HUES48 (cell line): ENCODE results near the gene UBXN1.
"Not testable (repeated sequence)": the region's sequence is repeated elsewhere in the genome, so short reads cannot be mapped to it uniquely, and the experiment has no call there.

Experiments
- H3K27ac ChIP-seq: one replicate; pipeline ENCODE4 v1.7.0; 2013; ENCODE audit warnings: low read depth, low read length, inconsistent platforms
- H3K27me3 ChIP-seq: 2 replicates; pipeline ENCODE4 v1.6.1; 2013; ENCODE audit warnings: mild to moderate bottlenecking, low read length; ENCODE audit not compliant: control insufficient read depth, insufficient read depth
- H3K36me3 ChIP-seq: 2 replicates; pipeline ENCODE4 v1.6.1; 2013; ENCODE audit warnings: low read length; ENCODE audit not compliant: control insufficient read depth, insufficient read depth
- H3K4me1 ChIP-seq: 2 replicates; pipeline ENCODE4 v1.6.1; 2013; ENCODE audit warnings: mild to moderate bottlenecking, low read length; ENCODE audit not compliant: control insufficient read depth, insufficient read depth
- H3K4me3 ChIP-seq: 2 replicates; pipeline ENCODE4 v1.5.1; 2013; ENCODE audit warnings: mild to moderate bottlenecking, low read depth, low read length
- H3K9ac ChIP-seq: 2 replicates; pipeline ENCODE4 v1.6.1; 2013; ENCODE audit warnings: mild to moderate bottlenecking, low read depth, low read length, moderate library complexity
- H3K9me3 ChIP-seq: 2 replicates; pipeline ENCODE4 v1.6.1; 2013; ENCODE audit warnings: low read length; ENCODE audit not compliant: control insufficient read depth, insufficient read depth

UBXN1 gene

DNA sequence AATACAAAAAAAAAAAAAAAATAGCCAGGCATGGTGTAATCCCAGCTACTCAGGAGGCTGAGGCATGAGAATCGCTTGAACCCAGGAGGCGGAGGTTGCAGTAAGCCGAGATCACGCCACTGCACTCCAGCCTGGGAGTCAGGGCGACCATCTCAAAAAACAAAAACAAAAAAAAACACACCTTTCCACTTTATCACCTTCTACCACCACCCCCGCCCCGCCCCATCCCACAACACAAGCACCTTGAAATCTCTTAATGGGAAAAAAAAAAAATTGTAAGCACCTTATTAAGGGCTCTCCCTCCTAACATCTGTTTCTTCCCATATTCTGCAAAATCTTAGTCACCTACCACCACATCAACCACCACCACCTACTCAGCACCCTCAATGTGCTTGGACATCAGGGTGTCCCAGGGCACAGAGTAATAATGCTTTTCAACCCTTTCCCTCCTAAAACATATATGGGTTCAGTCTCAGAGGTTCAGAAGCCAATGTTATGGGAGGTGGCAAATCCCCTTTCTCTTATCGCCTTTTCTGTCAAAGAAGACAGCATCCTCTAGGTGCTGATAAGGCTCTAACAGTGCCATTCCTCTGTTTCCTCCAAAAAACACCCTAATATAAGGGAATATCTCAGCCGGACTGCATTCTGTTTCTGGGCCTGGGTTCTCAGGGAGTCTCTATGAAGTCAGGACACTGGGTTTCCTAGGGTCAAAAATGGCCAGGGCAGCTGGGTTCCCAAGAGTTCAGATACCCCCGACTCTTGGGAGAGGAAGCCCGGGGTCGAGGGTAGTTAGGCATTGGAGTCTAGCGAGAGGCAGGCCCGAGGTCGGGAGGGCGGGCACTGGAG is 26.5 kb downstream of the UBXN1 start:
- Histone ChIP-seq H3K4me1 (0 out of 2 replicates have a peak, but pooled peaks cover 4% of the 10 kb centered on the region), H3K9me3 (no peaks in the 10 kb centered on the region), H3K27me3 (no peaks in the 10 kb centered on the region), H3K9ac (peak overlapping the region; percentile 70), H3K27ac (peak overlapping the region; percentile 89), H3K4me3 (peak overlapping the region; percentile 84), H3K36me3 (peaks cover 23% of the 10 kb centered on the region)

DNA sequence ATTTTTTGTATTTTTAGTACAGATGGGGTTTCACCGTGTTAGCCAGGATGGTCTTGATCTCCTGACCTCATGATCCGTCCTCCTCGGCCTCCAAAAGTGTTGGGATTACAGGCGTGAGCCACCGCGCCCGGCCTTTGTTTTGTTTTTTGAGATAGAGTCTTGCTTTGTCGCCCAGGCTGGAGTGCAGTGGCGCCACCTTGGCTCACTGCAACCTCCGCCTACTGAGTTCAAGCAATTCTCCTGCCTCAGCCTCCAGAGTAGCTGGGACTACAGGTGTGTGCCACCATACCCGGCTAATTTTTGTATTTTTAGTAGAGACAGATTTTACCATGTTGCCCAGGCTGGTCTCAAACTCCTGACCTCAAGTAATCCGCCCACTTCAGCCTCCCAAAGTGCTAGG is 28.6 kb downstream of the UBXN1 start:
- H3K36me3 ChIP-seq, result peaks cover 23% of the 10 kb centered on the region
- H3K4me3 ChIP-seq, H3K4me1 ChIP-seq, H3K9ac ChIP-seq, H3K27me3 ChIP-seq, H3K27ac ChIP-seq, H3K9me3 ChIP-seq: not testable (repeated sequence)

DNA sequence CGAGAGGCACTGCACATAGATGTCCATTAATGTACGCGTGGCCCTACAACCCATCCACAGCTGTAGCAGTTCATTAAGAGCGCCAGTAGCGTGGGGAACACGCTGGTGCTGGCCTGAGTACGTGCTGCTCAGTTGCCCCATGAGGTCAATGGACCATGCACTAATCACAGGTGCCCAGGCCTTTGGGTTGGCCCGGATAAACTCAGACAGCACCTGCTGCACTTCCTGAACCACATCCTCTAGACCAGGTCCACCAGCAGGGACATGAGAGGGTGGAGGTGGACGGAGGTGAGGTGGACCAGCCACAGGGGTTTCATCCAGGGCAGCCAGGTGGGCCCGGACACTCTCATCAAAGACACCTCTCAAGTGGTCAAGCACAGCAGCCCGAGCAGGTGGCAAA is 29.4 kb downstream of the UBXN1 start:
- Histone ChIP-seq H3K36me3 (peaks cover 28% of the 10 kb centered on the region), H3K4me3 (no peak overlapping the region), H3K9me3 (no peaks in the 10 kb centered on the region), H3K27ac (no peak overlapping the region), H3K9ac (no peak overlapping the region), H3K4me1 (0 out of 2 replicates have a peak, but pooled peaks cover 4% of the 10 kb centered on the region), H3K27me3 (no peaks in the 10 kb centered on the region)

DNA sequence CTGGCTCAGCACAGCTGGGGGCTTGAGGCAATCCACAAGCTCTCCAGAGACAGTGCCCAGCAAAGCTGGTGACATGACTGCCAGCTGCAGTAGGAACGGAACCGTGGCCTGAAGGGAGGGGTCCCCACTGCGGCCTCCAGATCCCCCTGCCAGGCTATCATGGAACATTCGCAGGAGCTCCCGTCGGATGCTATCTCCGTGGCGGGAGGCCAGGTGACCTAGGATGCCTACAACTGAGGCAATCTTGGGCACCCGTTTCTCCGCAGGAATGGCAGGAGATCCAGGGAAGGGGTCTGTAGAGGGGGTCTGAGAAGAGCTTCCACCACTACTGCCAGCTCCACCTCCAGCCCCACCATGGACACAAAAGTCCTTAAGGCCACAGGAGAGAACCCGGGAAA is 29.9 kb downstream of the UBXN1 start:
- H3K27ac ChIP-seq, result no peak overlapping the region
- H3K4me1 ChIP-seq, result 0 out of 2 replicates have a peak, but pooled peaks cover 4% of the 10 kb centered on the region
- H3K27me3 ChIP-seq, result no peaks in the 10 kb centered on the region
- H3K36me3 ChIP-seq, result peaks cover 33% of the 10 kb centered on the region
- H3K4me3 ChIP-seq, result no peak overlapping the region
- no peak overlapping the region for H3K9ac ChIP-seq
- H3K9me3 ChIP-seq, result no peaks in the 10 kb centered on the region

DNA sequence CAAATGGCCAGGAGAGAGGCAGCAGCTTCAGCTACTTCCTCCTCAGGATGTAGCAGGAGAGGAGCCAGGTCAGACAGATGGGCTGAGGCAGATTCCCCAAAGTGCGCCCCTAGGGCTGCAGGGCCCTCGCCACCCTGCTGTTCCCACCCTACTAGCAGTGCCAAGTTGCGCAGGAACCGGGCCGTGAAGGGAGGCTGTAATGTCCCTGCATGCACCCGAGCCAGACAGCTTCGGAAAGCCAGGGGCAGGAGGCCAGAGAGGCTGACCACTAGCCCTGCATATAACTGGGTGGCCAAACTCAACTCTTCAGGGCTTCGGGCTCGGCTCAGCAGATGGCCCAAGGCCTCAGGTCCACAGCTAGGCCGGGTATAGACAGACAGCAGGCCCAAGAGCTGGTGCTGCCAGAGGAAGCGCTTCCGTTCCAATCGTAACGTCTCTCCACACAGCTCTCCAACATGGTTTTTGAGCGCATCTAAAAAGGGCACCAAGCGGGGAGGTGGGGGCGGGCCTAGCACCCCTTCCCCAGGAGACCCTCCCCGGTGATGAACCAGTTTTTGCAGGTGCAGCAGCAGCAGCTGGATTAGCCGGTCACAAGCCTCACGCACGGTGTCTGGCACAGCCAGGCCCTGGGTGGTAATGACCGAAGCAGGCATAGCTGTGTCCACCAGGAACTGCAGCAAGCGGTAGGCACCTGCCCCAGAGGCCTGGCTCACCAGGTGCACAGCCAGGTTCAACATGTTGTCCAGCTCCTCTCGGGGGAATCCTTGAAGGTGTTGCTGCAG is 30.5 kb downstream of the UBXN1 start:
- H3K36me3 ChIP-seq, result peaks cover 37% of the 10 kb centered on the region
- H3K4me1 ChIP-seq, result 0 out of 2 replicates have a peak, but pooled peaks cover 4% of the 10 kb centered on the region
- H3K27ac ChIP-seq, result no peak overlapping the region
- no peaks in the 10 kb centered on the region for H3K27me3 ChIP-seq
- no peak overlapping the region for H3K4me3 ChIP-seq
- no peak overlapping the region for H3K9ac ChIP-seq
- H3K9me3 ChIP-seq, result no peaks in the 10 kb centered on the region

DNA sequence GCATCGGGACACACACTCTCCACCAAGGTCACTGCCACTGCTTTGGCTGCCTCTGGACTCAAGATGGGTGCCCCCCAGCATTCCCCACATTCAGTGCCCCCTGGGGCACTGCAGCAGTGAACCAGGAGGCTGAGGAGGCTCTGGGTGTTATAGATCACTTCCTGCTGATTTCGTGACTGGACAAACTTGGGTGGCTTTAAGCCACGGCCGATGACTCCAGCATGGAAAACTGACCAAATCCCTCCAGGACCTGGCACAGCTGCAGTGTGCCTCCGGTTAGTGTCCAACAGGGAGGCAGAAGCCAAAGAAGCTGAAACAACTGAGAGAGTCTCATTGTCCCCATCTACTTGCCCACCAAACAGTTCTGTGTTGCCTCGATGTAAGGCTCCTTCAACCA is 31.3 kb downstream of the UBXN1 start:
- Histone ChIP-seq H3K27ac (no peak overlapping the region), H3K9ac (no peak overlapping the region), H3K36me3 (peaks cover 42% of the 10 kb centered on the region), H3K27me3 (no peaks in the 10 kb centered on the region), H3K4me3 (no peak overlapping the region), H3K9me3 (no peaks in the 10 kb centered on the region), H3K4me1 (0 out of 2 replicates have a peak, but pooled peaks cover 4% of the 10 kb centered on the region)

DNA sequence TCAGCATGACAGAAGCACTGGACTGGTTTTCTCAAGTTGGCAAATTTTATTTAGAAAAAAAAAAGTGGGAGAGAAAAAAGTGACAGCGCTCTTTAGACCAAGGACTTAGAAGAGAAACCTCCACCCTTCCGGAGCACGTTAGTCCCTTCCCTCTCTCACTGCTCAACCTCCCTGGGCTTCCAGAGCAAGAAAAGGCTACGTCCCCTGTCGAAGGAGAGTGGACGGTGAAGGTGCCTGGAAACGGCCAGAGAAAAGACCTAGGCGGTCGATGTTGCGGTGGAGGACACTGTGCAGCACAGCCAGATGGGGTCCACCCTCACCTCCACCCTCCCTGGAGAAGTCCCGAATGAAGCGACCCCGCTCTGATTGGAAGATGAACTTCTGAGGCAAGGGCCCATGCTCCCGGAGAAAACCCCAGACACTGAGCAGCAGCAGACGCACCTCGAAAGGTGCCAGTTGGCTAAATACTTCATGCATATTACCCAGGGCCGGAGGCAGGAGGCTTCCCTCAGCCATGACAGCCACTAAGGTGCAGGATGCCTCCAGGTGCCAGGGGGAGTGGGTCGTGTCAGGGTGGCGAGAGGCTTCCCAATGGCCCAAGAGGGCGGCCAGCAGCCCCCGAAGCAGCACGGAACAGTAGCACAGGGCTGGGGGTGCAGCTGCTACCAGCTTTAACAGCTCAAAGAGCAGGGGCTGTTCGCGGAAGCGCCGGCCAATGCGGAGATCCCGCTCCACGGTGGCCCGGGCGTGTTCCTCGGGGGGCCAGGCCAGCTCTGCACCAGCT is 31.9 kb downstream of the UBXN1 start:
- Histone ChIP-seq H3K9ac (no peak overlapping the region), H3K27ac (peak overlapping the region; percentile 52), H3K4me1 (no peaks in the 10 kb centered on the region), H3K9me3 (no peaks in the 10 kb centered on the region), H3K36me3 (peaks cover 44% of the 10 kb centered on the region), H3K27me3 (no peaks in the 10 kb centered on the region), H3K4me3 (peak overlapping the region; percentile 1; the same call in 1 of the 2 replicates)

DNA sequence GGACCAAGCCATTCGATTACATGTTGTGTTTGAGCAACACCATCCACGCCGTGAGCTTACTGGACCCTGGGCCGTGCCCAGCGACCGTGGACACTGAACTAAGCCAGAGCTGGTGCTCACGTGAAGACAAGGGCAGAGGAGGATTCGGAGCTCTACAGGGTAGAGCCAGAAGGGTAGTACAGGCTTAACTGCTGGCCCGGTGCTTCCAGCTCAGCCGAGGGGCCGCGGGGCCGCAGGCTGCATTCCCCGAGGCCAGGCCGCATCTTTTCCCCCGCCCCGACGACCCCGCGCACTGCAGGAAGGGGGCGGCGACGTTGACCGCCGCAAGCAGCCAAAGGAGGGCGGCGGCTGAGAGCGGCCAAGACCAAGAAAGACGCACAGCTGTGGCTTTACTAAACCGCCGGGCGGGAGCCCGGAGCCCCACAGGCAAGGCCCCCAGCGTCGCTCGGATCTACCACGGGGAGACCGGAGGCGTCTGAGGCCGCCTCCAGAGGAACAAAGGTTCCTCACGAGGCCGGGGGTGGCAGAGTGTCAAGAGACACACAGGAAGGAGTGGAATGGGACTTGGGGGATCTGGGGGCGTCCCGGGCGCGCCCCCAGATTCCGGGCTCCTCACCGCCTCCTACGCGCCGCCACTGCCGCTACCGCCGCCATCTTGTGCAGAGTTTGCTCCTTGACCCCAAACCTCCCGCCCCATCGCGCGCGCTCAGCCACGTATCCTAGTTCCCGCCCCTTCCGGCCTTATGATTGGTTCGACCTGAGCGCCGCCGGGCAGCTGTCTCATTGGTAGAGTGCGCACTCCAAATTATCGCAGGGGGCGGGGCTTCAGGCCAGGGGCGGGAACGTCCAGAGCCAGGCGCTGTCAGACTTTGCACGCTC is 32.7 kb downstream of the UBXN1 start, which contains the start of gene GANAB:
TSS of gene GANAB (minus strand) at position 668 of the 879 bp plus-strand sequence. CDS start at position 654, 14 bp downstream.
- H3K27me3 ChIP-seq, result no peaks in the 10 kb centered on the region
- H3K4me1 ChIP-seq, result no peaks in the 10 kb centered on the region
- peak within 1 kb of the TSS; percentile 97 for H3K9ac ChIP-seq
- no peaks in the 10 kb centered on the region for H3K9me3 ChIP-seq
- peak within 1 kb of the TSS; percentile 95 for H3K4me3 ChIP-seq
- H3K27ac ChIP-seq, result peak within 1 kb of the TSS; percentile 98
- peaks cover 44% of the 10 kb centered on the region for H3K36me3 ChIP-seq

DNA sequence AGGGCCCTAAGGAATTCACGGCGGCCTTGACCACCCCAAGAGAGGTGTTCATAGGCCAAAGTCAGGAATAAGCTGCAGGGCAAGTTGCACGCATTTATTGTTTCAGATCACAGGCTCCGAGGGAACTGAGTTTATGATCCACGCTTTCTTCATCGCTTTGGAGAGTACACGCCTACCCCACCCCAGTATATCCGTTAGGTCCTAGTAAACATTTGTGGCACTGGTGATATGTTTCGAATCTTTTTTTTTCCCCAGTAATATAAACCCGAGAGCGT is 33.3 kb downstream of the UBXN1 start:
- Histone ChIP-seq H3K9ac (peak overlapping the region; percentile 97), H3K27ac (peak overlapping the region; percentile 98), H3K27me3 (no peaks in the 10 kb centered on the region), H3K4me1 (no peaks in the 10 kb centered on the region), H3K36me3 (peaks cover 44% of the 10 kb centered on the region), H3K4me3 (peak overlapping the region; percentile 95), H3K9me3 (no peaks in the 10 kb centered on the region)

DNA sequence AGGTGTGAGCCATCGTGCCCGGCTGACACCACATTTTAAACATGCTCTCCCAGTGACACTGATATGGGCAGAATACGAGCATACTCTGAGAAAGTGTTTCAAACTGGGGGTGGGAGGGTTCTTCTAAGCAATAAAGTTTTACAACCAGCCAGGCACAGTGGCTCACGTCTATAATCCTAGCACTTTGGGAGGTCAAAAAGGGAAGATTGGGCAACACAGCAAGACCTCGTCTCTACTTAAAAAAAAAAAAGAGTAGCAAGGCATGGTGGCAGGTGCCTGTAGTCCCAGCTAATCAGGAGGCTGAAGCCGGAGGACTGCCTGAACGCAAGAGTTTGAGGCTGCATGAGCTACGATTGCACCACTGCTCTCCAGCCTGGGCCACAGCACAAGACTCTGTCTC is 34.7 kb downstream of the UBXN1 start:
- no peak overlapping the region for H3K4me3 ChIP-seq
- no peaks in the 10 kb centered on the region for H3K4me1 ChIP-seq
- no peak overlapping the region for H3K27ac ChIP-seq
- H3K9ac ChIP-seq, result no peak overlapping the region
- no peaks in the 10 kb centered on the region for H3K27me3 ChIP-seq
- H3K9me3 ChIP-seq, result no peaks in the 10 kb centered on the region
- H3K36me3 ChIP-seq, result peaks cover 42% of the 10 kb centered on the region
